ENCODE measurements around the gene SLC15A3.

DNA sequence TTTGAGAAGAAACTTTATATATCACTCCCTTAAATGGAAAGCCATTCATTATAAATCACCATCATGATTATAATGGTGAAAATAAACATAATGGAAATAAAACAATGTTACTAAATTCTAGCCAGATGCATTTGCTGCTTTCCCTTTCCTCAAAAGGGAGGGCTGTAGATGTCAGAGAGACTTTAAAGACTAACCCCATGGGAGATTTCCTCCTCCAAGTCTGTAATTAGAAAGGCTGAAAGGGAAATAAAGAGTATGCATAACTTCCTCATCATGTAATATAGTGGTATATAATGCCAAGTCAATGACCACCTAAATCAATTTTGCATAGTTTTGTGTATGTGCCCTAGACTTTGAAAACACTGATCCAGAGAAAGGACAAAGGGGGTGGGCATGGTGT, 25.9 kb upstream of the SLC15A3 start:
- TF ChIP-seq, protein P1, sequence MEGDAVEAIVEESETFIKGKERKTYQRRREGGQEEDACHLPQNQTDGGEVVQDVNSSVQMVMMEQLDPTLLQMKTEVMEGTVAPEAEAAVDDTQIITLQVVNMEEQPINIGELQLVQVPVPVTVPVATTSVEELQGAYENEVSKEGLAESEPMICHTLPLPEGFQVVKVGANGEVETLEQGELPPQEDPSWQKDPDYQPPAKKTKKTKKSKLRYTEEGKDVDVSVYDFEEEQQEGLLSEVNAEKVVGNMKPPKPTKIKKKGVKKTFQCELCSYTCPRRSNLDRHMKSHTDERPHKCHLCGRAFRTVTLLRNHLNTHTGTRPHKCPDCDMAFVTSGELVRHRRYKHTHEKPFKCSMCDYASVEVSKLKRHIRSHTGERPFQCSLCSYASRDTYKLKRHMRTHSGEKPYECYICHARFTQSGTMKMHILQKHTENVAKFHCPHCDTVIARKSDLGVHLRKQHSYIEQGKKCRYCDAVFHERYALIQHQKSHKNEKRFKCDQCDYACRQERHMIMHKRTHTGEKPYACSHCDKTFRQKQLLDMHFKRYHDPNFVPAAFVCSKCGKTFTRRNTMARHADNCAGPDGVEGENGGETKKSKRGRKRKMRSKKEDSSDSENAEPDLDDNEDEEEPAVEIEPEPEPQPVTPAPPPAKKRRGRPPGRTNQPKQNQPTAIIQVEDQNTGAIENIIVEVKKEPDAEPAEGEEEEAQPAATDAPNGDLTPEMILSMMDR (IDR thresholded peaks at IDR 0.05; ENCODE audit: insufficient read depth, low read depth, low read length): no peak
- TF ChIP-seq EZH2 (IDR thresholded peaks at IDR 0.05; ENCODE audit: insufficient read depth, low read length): no peak

Data from astrocyte (in vitro differentiated cells and primary cell).